ENCODE results near the gene CRADD. TPM values are rescaled to one million over a fixed set of nuclear protein-coding genes. Genes with fewer than 3 reads are reported as not detected.
"Not testable (repeated sequence)": the region's sequence is repeated elsewhere in the genome, so short reads cannot be mapped to it uniquely, and the experiment has no call there.

CRADD gene
- total RNA-seq, 5 donors from 2014 or later (not counting 1 experiment from before 2014, with no cell fraction given), result 11.2 to 19.3 (median 12.3) TPM

- H3K9me3 Mint-ChIP-seq, result peaks cover 0 to 3% (median 0%) of the 10 kb centered on the region in 3 donors
- ChIA-PET CTCF (no interaction called here), POLR2A (no interaction called here)
Measured at GRCh38 chr12:93884794-93885460, 207.8 kb downstream of the CRADD start.

GRCh38 chr12:93885973-93886532 lies 208.9 kb downstream of the CRADD start:
- H3K27me3 Mint-ChIP-seq; H3K4me3 Mint-ChIP-seq; ATAC-seq (replicated peaks in 1 of 4); H3K9me3 ChIP-seq; H3K27me3 ChIP-seq (replicated peaks in 1 of 2; ENCODE audit: control insufficient read depth in 2 of 2, extremely low read depth in 1 of 2, insufficient read depth in 2 of 2, low read length in 1 of 2); H3K4me1 Mint-ChIP-seq; H3K36me3 Mint-ChIP-seq; H3K36me3 ChIP-seq (ENCODE audit: control insufficient read depth in 2 of 2, extremely low read depth in 1 of 2, insufficient read depth in 1 of 2, low read length in 1 of 2); CTCF ChIA-PET; H3K4me1 ChIP-seq (ENCODE audit: control insufficient read depth in 1 of 2, extremely low read depth in 1 of 2, insufficient read depth in 2 of 2, low read length in 2 of 2); DNase-seq; H3K9me3 Mint-ChIP-seq; POLR2A ChIA-PET; H3K27ac Mint-ChIP-seq; H3K4me3 ChIP-seq (ENCODE audit: control insufficient read depth in 1 of 2, extremely low read depth in 1 of 2, low read length in 1 of 2); H3K27ac ChIP-seq (ENCODE audit: low read length): not testable (repeated sequence)
- 100% methylated on average over 1 of the region's 7 CpGs for WGBS (ENCODE audit: insufficient coverage)

More at GRCh38 chr12:93884794-93885460, 207.8 kb downstream of the CRADD start:
- Mint-ChIP-seq H3K4me1 (peaks cover 12 to 17% (median 16%) of the 10 kb centered on the region in 3 donors), H3K27me3 (no peaks in the 10 kb centered on the region), H3K4me3 (no peak overlapping the region), H3K27ac (no peak overlapping the region), H3K36me3 (no peaks in the 10 kb centered on the region)
- no peak overlapping the region for H3K27ac ChIP-seq (ENCODE audit: low read length)
- no peaks in the 10 kb centered on the region for H3K36me3 ChIP-seq (ENCODE audit: control insufficient read depth in 2 of 2, extremely low read depth in 1 of 2, insufficient read depth in 1 of 2, low read length in 1 of 2)
- ATAC-seq (replicated peaks in 1 of 4) (no peak), DNase-seq (no peak)
- H3K27me3 ChIP-seq (replicated peaks in 1 of 2; ENCODE audit: control insufficient read depth in 2 of 2, extremely low read depth in 1 of 2, insufficient read depth in 2 of 2, low read length in 1 of 2), result no peaks in the 10 kb centered on the region
- H3K4me1 ChIP-seq (ENCODE audit: control insufficient read depth in 1 of 2, extremely low read depth in 1 of 2, insufficient read depth in 2 of 2, low read length in 2 of 2), result peaks cover 0 to 11% of the 10 kb centered on the region in 2 experiments
- H3K4me3 ChIP-seq (ENCODE audit: control insufficient read depth in 1 of 2, extremely low read depth in 1 of 2, low read length in 1 of 2), result no peak overlapping the region
- no peaks in the 10 kb centered on the region for H3K9me3 ChIP-seq
- 67% methylated on average over 1 of the region's 5 CpGs for WGBS (ENCODE audit: insufficient coverage)

GRCh38 chr12:93886533-93887511 lies 209.6 kb downstream of the CRADD start:
- 89% methylated on average over 10 of the region's 18 CpGs for WGBS (ENCODE audit: insufficient coverage)
- no peak overlapping the region for H3K27ac Mint-ChIP-seq
- ATAC-seq (replicated peaks in 1 of 4) (no peak), DNase-seq (no peak)
- no peak overlapping the region for H3K4me3 Mint-ChIP-seq
- Histone ChIP-seq H3K9me3 (no peaks in the 10 kb centered on the region), H3K4me3 (ENCODE audit: control insufficient read depth in 1 of 2, extremely low read depth in 1 of 2, low read length in 1 of 2) (no peak overlapping the region), H3K36me3 (ENCODE audit: control insufficient read depth in 2 of 2, extremely low read depth in 1 of 2, insufficient read depth in 1 of 2, low read length in 1 of 2) (no peaks in the 10 kb centered on the region), H3K27me3 (replicated peaks in 1 of 2; ENCODE audit: control insufficient read depth in 2 of 2, extremely low read depth in 1 of 2, insufficient read depth in 2 of 2, low read length in 1 of 2) (no peaks in the 10 kb centered on the region), H3K4me1 (ENCODE audit: control insufficient read depth in 1 of 2, extremely low read depth in 1 of 2, insufficient read depth in 2 of 2, low read length in 2 of 2) (no peaks in the 10 kb centered on the region), H3K27ac (ENCODE audit: low read length) (no peak overlapping the region)
- CTCF ChIA-PET, result no interaction called here
- no peaks in the 10 kb centered on the region for H3K36me3 Mint-ChIP-seq
- no peaks in the 10 kb centered on the region for H3K9me3 Mint-ChIP-seq
- no peaks in the 10 kb centered on the region for H3K27me3 Mint-ChIP-seq
- no peaks in the 10 kb centered on the region for H3K4me1 Mint-ChIP-seq
- POLR2A ChIA-PET, result no interaction called here

GRCh38 chr12:93888964-93889363 lies 211.8 kb downstream of the CRADD start:
- ChIA-PET POLR2A (no interaction called here), CTCF (no interaction called here)
- no peak overlapping the region for H3K4me3 Mint-ChIP-seq
- H3K4me3 ChIP-seq (ENCODE audit: control insufficient read depth in 1 of 2, extremely low read depth in 1 of 2, low read length in 1 of 2), result no peak overlapping the region
- H3K27ac Mint-ChIP-seq, result no peak overlapping the region
- H3K36me3 Mint-ChIP-seq, result no peaks in the 10 kb centered on the region
- H3K27me3 ChIP-seq (replicated peaks in 1 of 2; ENCODE audit: control insufficient read depth in 2 of 2, extremely low read depth in 1 of 2, insufficient read depth in 2 of 2, low read length in 1 of 2), result no peaks in the 10 kb centered on the region
- H3K4me1 ChIP-seq (ENCODE audit: control insufficient read depth in 1 of 2, extremely low read depth in 1 of 2, insufficient read depth in 2 of 2, low read length in 2 of 2), result no peaks in the 10 kb centered on the region
- DNase-seq (no peak), ATAC-seq (replicated peaks in 1 of 4) (no peak)
- no peaks in the 10 kb centered on the region for H3K4me1 Mint-ChIP-seq
- H3K36me3 ChIP-seq (ENCODE audit: control insufficient read depth in 2 of 2, extremely low read depth in 1 of 2, insufficient read depth in 1 of 2, low read length in 1 of 2), result no peaks in the 10 kb centered on the region
- H3K9me3 ChIP-seq, result no peaks in the 10 kb centered on the region
- no peak overlapping the region for H3K27ac ChIP-seq (ENCODE audit: low read length)
- H3K9me3 Mint-ChIP-seq, result no peaks in the 10 kb centered on the region
- WGBS (ENCODE audit: insufficient coverage), result 100% methylated on average over 2 of the region's 3 CpGs
- no peaks in the 10 kb centered on the region for H3K27me3 Mint-ChIP-seq

GRCh38 chr12:93889516-93890212 lies 212.5 kb downstream of the CRADD start:
- Mint-ChIP-seq H3K27me3 (no peaks in the 10 kb centered on the region), H3K4me1 (no peaks in the 10 kb centered on the region), H3K27ac (no peak overlapping the region), H3K4me3 (no peak overlapping the region), H3K36me3 (no peaks in the 10 kb centered on the region), H3K9me3 (no peaks in the 10 kb centered on the region)
- no peaks in the 10 kb centered on the region for H3K4me1 ChIP-seq (ENCODE audit: control insufficient read depth in 1 of 2, extremely low read depth in 1 of 2, insufficient read depth in 2 of 2, low read length in 2 of 2)
- H3K9me3 ChIP-seq, result no peaks in the 10 kb centered on the region
- no peak for ATAC-seq (replicated peaks in 1 of 4)
- H3K27ac ChIP-seq (ENCODE audit: low read length), result no peak overlapping the region
- ChIA-PET CTCF (interaction anchor here in 1 of 2 donors (0.6 to 1.0 kb wide), 2 partner anchors 9 to 1021 kb away, joined by 3 read pairs; no protein-coding TSS in a partner anchor), POLR2A (no interaction called here)
- H3K4me3 ChIP-seq (ENCODE audit: control insufficient read depth in 1 of 2, extremely low read depth in 1 of 2, low read length in 1 of 2), result no peak overlapping the region
- 90% methylated on average over 5 of the region's 9 CpGs for WGBS (ENCODE audit: insufficient coverage)
- DNase-seq, result no peak
- no peaks in the 10 kb centered on the region for H3K27me3 ChIP-seq (replicated peaks in 1 of 2; ENCODE audit: control insufficient read depth in 2 of 2, extremely low read depth in 1 of 2, insufficient read depth in 2 of 2, low read length in 1 of 2)
- H3K36me3 ChIP-seq (ENCODE audit: control insufficient read depth in 2 of 2, extremely low read depth in 1 of 2, insufficient read depth in 1 of 2, low read length in 1 of 2), result no peaks in the 10 kb centered on the region

Data from T-cell (primary cell).